GM20000 (cell line): ENCODE results near the gene SMARCD2.
A peak's percentile ranks its signal among the peaks of the same experiment; 100 is the strongest.

Experiments
- DNase-seq: peaks from one replicate; pipeline ENCODE4 v3.0.0; 2012; ENCODE audit warnings: low spot score
- TF ChIP-seq, protein P1 (sequence below): IDR thresholded peaks from 2 replicates; pipeline ENCODE4 v1.5.1; 2012; ENCODE audit warnings: mild to moderate bottlenecking, control low read depth; ENCODE audit errors: extremely low read depth, missing control alignments

Gene SMARCD2

DNA sequence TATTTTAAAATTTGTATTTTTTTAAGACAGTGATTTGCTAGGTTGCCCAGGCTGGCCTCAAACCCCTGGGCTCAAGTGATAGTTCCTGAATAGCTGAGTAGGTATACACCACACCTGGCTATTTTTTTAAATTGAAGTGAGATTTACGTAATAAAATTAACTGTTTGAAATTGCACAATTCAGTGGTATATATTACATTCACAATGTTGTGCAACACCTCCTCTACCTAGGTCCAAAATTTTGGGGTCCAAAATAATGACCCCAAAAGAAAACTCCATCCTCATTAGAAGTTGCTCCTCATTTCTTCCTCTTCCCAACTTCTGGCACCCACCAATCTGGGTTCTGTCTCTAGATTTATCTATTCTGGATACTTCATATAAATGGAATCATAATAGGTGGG, 3.0 kb upstream of the SMARCD2 start:
- TF ChIP-seq, protein P1, sequence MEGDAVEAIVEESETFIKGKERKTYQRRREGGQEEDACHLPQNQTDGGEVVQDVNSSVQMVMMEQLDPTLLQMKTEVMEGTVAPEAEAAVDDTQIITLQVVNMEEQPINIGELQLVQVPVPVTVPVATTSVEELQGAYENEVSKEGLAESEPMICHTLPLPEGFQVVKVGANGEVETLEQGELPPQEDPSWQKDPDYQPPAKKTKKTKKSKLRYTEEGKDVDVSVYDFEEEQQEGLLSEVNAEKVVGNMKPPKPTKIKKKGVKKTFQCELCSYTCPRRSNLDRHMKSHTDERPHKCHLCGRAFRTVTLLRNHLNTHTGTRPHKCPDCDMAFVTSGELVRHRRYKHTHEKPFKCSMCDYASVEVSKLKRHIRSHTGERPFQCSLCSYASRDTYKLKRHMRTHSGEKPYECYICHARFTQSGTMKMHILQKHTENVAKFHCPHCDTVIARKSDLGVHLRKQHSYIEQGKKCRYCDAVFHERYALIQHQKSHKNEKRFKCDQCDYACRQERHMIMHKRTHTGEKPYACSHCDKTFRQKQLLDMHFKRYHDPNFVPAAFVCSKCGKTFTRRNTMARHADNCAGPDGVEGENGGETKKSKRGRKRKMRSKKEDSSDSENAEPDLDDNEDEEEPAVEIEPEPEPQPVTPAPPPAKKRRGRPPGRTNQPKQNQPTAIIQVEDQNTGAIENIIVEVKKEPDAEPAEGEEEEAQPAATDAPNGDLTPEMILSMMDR, result no peak
- DNase-seq, result no peak

DNA sequence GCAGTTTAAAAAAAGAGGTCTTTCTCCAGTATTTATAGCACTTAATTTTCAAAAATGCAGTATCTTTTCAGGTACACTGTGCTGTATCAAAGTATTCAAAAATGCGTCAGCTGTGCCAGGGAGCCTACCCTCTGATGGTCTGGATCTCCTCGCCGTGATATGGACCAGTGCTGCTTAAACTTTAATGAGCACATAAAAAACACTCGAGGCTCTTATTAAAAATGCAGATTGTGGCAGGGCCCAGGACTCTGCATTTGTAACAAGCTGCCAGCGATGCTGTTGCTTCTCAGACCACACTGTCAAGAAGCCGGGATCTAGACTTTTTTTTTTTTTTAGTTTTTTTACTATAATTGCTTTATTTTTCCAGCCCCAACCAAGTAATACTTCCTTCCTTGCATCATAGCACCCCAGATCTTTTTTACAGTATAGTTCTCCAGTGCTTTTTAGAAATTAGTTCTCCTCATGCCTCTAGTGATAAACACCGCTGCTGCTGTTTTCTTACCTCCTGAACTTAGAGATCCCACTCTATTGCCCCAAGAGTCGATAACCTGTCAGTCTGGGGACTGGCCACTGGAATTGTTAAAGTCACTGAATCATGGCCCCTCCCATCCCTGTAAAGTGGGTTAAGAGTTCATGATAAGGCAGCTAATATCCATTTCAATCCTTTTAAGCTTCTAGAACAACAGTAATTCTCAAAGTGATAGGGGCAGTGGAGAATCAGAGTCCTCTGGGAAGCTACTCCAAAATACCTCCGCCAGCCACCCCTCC, 1.6 kb upstream of the SMARCD2 start:
- TF ChIP-seq, protein P1, result no peak
- DNase-seq, result no peak

DNA sequence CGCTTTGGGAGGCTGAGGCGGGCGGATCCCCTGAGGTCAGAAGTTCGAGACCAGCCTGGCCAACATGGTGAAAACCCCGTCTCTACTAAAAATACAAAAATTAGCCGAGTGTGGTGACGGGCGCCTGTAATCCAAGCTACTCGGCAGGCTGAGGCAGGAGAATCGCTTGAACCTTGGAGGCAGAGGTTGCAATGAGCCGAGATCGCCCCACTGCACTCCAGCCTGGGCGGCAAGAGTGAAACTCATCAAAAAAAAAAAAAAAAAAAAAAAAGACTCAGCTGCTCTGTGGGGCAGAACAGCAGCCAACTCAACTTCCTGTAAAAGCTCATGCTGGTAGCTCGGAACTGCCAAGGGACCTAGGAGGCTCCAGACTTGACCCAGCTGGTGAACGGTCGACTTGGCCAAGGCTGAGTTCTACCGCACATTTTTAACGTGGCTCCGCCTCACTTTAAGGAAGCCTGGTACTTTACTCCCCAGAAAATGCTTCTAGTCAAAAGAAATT, 953 bp upstream of the SMARCD2 start:
- DNase-seq, result peak; percentile 62

DNA sequence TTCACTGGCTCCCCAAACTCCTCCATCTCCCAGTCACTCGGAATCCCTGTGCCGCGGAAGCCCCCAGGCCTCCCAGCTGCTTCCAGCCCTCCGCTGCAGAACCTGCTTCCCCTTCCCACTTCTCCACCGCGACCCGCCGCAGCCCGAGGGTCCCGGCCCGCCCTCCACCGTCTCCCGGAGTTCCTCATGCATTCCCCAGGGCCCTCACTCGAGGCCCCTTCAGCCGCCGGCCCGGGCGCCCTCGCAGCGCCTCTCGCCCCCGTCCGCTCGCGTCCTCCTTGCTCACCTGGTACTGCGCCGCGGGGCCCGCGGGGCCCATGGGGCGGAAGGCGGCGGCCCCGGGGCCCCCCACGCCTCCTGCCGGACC, 329 bp downstream of the SMARCD2 start:
- TF ChIP-seq, protein P1, result no peak
- no peak for DNase-seq

DNA sequence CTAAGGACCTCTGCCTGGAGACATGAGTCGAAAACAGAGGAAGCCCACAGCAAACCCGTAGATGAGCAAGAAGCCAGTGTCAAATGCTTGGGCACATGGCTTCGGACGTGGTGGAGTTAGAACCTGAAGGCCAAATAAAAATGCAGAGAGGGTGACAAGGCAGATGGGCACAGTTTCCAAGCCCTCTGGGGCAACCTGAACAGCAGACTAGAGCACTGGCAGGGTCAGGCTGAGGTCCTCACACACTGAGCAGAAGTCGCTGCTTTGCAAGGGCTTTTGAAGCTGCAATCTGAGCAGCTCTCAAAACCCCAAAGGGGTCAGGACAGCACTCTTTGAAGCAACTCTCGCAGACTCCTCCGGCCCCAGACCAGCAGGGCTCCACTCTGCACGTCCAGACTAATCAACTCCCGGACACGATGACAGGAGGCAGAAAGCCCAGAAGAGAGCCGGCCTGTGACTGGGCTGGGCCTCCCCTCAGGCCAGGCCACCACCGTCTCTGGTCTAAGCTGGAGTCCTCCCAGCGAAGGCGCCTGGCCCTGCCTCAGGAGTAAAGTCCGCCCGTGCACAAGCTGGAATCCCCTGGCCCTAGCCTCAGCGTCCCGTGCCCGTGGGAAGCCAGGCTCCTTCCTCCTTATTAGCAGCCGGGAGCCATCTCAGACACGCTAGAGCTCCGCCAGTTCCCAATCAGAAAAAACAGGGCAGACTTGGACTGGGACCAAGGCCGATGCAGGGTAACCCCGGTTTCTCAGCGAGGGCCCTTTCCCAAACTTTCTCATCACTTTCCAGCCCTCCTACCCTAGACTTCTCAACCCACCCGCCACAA, 924 bp downstream of the SMARCD2 start:
- TF ChIP-seq, protein P1, result no peak
- peak; percentile 23 for DNase-seq

DNA sequence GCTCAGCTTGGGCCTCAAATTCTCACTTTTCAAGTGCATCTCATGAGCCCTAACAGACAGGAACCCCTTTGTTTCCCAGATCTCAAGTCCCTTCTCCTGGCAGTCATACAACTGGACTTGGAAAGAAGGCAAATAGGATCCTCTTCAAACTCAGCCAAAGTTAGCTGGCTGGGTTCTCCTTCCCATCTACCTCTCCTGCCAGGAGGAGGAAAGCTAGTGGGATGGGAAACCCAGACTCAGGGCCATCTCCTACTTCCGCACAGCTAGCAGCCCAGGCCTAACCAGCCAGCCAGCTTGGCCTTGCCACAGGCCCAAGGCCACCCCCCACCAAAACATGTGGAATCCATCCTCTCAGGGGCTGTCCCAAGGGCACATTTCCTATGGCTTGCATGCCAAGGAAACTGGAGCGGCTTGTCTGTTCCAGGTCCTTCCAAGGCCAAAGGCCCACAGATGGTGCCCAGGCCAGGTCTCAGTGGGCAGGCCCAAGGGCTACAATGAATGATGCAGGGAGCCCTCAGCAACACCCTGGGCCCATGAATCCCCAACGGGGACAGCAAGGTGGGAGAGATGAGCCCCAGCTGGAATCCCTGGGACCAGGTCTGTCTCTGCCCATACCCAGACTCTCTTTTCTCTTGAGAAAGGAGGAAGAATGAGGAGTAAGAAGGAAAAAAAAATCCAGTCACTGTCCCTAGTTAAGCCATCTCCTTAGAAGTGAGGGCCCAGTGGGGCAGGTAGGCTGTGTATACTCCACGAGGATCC, 1.7 kb downstream of the SMARCD2 start:
- DNase-seq, result no peak
- TF ChIP-seq, protein P1, result no peak

DNA sequence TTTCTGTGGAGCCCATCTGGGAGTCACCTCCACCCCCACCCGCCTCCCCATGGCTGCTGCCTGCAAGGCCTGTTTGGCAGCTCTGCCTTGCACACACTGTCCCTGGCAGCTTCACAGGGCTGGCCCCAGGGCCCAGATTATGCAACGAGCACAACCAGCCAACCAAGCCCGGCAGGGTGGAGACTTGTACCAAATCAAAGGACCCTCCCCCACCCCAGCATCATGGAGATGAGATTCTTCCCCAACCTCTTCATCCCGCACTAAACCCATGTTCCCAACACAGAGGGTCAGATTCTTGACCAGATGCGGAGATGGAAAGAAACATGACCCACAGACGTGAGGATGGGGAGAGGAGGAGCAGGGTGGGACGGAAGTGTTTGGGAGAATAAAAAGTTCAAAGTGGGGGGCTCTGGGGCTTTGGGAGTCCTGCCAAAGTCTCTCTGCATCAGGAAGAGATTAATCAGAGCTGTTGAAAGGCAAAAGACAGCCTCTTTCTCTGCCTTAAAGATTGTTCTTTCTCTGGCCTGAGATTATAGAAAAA, 3.8 kb downstream of the SMARCD2 start:
- no peak for DNase-seq
- TF ChIP-seq, protein P1, result no peak
